Measurements from ENCODE around the gene NOTCH3.

NOTCH3 gene

DNA sequence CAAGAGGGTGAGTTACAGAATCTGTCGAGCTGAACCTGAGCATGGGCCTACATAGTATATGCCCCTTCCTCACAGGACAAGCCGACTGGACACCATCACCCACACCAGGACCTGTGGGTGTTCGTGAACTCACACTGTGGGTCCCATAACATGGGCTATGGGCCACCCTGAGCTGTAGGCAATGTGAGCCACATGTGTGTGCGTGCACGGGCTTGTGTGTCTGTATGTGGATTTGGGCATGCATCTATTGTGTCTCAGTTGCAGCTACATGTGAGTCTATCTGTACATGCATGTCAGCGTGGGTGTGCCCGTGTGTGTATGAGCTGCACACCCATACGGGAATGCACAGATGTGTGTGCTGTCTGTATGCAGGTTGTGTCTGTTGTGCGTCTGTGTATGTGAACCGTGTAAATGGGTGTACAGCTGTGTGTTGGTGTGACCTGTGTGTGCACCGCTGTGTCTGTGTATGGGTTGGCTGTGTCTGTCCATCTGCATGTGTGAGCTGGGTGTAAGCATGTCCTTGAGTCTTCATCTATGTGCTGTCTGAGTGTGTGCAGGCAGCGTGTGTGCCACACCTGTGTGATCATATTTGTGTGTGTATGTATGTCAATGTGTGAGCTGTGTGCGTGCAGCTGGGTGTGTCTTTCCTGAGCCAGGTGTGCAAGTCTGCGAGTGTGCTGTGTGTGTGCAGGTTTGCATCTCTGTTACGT lies 1.7 kb downstream of the NOTCH3 start:
- in situ Hi-C loops (cut with HindIII; ENCODE audit: low pct_ligation_motif_present, low pct_unique_long_range_greater_than_20kb, low sequenced_read_pairs), result no loop called here
- no peak for DNase-seq

- no peak for DNase-seq
- in situ Hi-C loops (cut with HindIII; ENCODE audit: low pct_ligation_motif_present, low pct_unique_long_range_greater_than_20kb, low sequenced_read_pairs), result no loop called here
These were observed 2.9 kb downstream of the NOTCH3 start for GRCh38 chr19:15197942-15198341.

DNA sequence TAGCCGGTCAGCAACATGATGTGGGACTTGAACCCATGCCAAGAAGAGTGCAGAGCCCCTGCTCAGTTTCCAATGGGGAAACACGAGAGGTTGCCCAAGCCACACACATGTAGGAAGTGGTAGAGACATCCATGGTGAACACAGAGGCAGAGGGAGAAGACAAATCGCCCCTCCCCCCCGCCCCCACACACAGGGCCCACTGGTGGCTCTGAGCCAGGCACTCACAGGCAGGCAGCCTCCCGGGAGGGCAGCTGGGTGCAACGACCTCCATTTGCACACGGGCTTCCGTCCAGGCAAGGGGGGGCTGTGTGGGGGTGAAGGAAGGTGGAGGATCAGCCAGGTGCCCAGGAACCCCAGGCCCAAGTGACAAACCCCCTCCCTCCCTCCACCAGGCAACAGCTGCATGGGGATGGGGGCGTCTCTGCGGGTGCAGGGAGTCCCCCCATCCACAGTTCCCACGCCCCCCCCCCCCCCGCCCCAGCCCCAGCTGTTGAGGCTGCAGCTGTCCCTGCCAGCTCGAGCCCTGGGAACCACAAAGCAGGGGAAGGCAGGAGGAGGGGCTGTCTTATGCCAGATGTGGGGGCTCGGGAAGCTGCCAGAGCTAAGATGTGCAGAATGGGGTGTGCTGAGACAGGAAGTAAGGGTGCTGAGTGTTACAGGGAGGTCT lies 3.4 kb downstream of the NOTCH3 start:
- in situ Hi-C loops (cut with HindIII; ENCODE audit: low pct_ligation_motif_present, low pct_unique_long_range_greater_than_20kb, low sequenced_read_pairs), result no loop called here
- no peak for DNase-seq

DNA sequence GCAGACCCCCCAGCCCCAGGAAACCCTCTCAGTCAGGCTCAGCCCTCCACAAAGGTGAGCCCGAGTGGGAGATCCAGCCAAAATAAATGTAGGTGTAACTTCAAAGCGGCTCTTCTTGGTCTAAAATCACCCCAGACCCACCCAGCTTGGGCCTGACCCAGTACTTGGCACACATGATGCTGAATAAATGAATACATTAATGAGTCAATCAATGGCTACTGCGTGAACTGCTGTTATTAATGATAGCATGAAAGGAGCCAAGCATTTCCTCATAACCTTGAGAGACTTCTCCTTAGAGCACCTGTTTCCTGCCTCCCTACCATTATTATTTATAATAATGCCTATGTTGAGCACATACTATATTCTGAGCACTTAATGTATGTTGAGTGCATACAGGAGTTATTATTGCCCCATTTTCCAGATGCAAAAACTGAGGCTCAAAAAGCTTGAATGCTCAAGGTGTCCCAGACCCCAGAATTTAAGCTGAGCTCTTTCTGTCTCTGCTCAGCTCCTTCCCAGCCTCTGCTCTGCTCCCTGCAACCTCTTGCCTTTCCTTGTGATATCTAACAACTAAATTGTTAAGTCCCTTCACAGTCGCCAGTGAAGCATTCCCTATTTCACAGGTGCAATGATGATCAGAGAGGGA lies 4.3 kb downstream of the NOTCH3 start:
- no peak for DNase-seq
- in situ Hi-C loops (cut with HindIII; ENCODE audit: low pct_ligation_motif_present, low pct_unique_long_range_greater_than_20kb, low sequenced_read_pairs), result no loop called here

DNA sequence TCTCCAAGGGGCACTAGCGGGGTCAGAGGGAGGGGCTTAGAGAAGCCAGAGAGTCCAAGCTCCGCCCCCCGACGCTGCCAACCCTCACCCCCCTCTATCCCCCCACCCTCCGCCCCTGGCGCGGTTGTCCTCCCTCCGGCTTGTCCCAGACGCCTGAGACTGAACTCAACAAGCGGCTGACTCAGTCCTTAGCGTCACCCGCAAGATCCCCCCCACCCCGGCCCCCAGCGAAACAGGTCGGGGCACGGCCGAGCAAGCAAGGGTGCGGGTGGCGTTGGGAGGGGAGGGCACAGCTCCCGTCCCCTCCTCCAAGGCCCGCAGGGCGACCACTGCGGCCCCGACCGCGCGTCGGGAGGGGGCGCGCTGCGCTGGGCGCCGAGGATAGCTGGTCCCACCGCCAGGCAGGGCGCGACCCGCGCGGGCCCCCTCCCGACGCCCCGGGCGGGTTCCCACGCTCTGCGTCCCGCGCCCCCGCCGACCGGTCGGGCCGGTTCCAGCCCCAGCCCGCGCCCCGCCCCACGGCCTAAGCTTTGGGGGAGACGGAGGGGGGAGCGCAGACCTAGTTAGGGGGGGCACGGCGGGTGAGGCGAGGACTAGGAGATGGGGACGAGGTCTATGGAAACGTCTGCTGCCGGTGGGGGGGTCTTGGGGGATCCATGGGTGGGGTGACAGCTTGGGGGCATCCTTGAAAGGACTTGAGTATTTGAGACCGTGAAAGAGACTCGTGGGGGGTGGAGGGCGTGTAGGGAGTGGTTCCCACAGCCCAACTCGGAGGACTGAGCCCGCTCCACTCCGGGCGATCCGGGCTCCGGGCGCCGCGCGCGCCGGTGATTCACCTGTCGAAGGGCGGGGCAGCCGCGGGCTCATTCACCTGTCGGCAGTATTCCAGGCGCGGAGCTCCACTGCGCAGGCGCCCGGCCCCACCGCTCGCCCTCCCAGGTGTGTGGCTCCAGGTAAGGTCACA lies 5.1 kb downstream of the NOTCH3 start:
- DNase-seq, result peak; percentile 12
- in situ Hi-C loops (cut with HindIII; ENCODE audit: low pct_ligation_motif_present, low pct_unique_long_range_greater_than_20kb, low sequenced_read_pairs), result no loop called here

- DNase-seq, result no peak
- in situ Hi-C loops (cut with HindIII; ENCODE audit: low pct_ligation_motif_present, low pct_unique_long_range_greater_than_20kb, low sequenced_read_pairs), result no loop called here
These were observed 5.9 kb downstream of the NOTCH3 start for GRCh38 chr19:15194938-15195337.

DNA sequence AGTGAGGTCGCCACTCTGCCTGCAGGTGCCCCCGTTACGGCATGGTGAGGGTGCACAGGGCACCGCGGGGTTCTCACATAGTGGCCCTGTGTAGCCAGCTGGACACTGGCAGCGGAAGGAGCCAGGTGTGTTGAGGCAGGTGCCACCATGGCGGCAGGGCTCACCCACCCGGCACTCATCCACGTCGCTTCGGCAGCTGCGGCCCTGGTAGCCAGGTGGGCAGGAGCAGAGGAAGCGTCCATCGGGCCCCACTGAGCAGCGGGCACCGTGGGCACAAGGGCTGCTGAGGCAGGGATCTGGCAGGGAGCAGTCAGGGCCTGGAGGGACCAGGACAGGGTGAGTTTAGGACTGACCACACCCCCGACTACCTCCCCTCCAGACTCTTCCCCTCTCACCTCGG lies 8.8 kb downstream of the NOTCH3 start:
- DNase-seq, result no peak
- in situ Hi-C loops (cut with HindIII; ENCODE audit: low pct_ligation_motif_present, low pct_unique_long_range_greater_than_20kb, low sequenced_read_pairs), result no loop called here

- in situ Hi-C loops (cut with HindIII; ENCODE audit: low pct_ligation_motif_present, low pct_unique_long_range_greater_than_20kb, low sequenced_read_pairs), result no loop called here
- DNase-seq, result no peak
These were observed 9.3 kb downstream of the NOTCH3 start for GRCh38 chr19:15191514-15191913.

- DNase-seq, result no peak
- in situ Hi-C loops (cut with HindIII; ENCODE audit: low pct_ligation_motif_present, low pct_unique_long_range_greater_than_20kb, low sequenced_read_pairs), result no loop called here
These were observed 11.9 kb downstream of the NOTCH3 start for GRCh38 chr19:15188851-15189250.

- DNase-seq, result no peak
- in situ Hi-C loops (cut with HindIII; ENCODE audit: low pct_ligation_motif_present, low pct_unique_long_range_greater_than_20kb, low sequenced_read_pairs), result no loop called here
These were observed 13.5 kb downstream of the NOTCH3 start for GRCh38 chr19:15187026-15188007.

DNA sequence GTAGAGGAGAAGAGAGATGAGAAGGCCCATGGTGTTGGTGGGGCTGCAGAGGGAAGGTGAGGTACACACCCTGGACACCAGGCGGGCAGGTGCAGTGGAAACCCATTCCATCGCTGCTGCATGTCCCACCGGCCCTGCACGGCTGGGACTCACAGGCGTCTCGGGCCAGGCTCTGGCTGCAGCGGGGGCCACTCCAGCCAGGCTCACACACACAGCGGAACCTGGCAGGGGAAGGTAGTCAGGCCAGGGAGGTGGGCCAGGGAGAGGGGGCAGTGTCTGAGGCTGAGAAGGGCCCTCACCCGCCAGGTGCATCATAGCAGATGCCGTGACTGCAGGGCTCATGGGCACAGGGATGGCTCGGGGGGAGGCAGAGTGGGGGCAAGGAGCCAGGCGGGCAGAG lies 15.6 kb downstream of the NOTCH3 start:
- in situ Hi-C loops (cut with HindIII; ENCODE audit: low pct_ligation_motif_present, low pct_unique_long_range_greater_than_20kb, low sequenced_read_pairs), result no loop called here
- DNase-seq, result no peak

GRCh38 chr19:15184776-15185175 lies 16.0 kb downstream of the NOTCH3 start:
- in situ Hi-C loops (cut with HindIII; ENCODE audit: low pct_ligation_motif_present, low pct_unique_long_range_greater_than_20kb, low sequenced_read_pairs), result no loop called here
- DNase-seq, result no peak

DNA sequence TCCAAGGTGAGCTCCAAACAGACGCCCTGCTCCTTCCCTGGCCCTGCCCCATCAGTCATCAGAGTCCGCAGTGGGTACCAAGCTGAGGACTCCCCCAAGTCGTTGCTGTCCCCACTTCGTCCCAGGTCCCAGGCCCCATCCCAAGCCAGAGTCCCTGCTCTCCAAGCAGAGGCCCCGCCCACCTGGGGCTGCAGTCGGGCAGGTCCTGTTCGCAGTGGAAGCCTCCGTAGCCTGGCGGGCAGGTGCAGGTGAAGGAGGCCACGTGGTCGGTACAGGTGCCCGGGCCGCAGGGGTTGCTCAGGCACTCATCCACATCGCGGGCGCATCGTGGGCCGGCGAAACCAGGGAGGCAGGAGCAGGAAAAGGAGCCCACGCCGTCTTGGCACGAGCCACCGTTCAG lies 19.4 kb downstream of the NOTCH3 start:
- in situ Hi-C loops (cut with HindIII; ENCODE audit: low pct_ligation_motif_present, low pct_unique_long_range_greater_than_20kb, low sequenced_read_pairs), result no loop called here
- DNase-seq, result no peak

DNA sequence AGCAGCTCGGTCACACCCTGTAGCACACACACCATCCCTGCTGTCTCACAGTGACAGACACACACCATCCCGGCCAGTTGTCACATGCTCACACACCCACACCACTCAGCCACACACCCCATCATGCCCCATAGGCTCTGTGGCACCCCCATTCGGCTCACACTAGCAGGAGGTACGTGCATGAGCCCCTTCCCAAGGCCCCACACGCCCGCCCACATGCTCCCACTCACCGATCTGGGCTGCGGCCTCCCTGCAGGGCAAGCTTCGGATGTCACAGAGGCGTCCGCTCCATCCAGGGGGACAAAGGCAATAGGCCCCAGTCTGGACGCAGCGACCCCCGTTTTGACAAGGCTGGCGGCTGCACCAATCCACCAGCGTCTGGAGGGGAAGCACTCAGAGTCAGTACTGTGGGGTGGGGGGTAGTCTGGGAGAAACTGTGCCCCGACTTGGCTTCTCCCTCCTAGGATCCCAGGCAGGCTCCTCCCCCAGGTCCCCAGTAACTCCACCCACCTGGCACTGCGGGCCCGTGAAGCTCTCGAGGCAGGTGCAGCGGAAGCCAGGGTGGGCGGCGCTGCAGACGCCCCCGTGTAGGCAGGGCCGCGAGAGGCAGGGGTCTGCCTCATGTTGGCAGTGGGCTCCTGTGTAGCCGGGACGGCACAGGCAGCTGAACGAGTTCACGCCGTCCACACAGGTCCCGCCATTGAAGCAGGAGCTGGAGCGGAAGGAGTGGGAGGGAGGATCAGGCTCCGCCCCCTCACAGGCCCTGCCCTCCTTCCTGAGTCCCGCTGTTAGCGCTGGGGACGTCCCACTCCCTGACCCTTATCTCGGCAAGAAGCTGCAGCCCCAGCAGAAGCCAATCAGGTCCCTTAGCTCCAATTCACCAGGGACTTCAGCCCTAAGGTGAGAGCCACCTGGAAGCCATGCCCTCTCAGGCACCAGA lies 20.1 kb downstream of the NOTCH3 start:
- DNase-seq, result no peak
- in situ Hi-C loops (cut with HindIII; ENCODE audit: low pct_ligation_motif_present, low pct_unique_long_range_greater_than_20kb, low sequenced_read_pairs), result no loop called here

DNA sequence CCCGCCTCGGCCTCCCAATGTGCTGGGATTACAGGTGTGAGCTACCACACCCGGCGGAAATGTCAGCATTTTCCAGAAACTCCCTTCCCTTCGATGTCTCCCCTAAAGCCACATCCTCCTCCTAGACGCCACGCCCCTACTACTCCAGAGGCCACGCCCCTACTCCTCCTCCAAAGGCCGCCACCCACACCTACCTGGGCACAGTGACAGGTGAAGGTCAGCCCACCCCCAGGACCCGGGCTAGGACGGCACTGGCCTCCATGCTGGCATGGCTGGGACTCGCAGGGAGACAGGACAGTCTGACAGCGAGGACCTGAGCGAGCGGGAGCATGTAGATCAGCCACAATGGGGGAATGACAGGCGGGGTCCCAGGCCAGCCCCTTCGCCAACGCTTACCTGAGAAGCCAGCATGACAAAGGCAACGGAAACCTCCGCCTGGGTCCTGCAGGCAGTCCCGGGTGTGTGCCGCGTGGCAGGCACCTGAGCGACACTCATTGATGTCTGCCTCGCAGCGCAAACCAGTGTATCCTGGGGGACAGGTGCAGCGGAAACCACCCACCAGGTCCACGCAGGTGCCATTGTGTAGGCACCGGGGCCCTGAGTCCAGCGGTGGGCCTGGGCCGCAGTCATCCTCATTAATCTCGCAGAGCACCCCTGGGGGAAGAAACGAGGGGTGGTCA lies 22.0 kb downstream of the NOTCH3 start:
- in situ Hi-C loops (cut with HindIII; ENCODE audit: low pct_ligation_motif_present, low pct_unique_long_range_greater_than_20kb, low sequenced_read_pairs), result no loop called here

More for the DNA sequence above, 22.0 kb downstream of the NOTCH3 start:
- DNase-seq, result no peak

Measured in ACHN (cell line).